Lower leg skin (tissue), 4 donors: ENCODE data around the gene MAGI2. TPM values are rescaled to one million over a fixed set of nuclear protein-coding genes. Genes with fewer than 3 reads are reported as not detected.

Experiments used
- DNase-seq, 2 donors: peaks; one replicate each; pipeline ENCODE4 v3.0.0-alpha.2; 2019; ENCODE audit warnings: low spot score in 2 of 2
- H3K4me3 ChIP-seq: fragments of 200-600 bp; sonication (generic); 2 replicates; pipeline ENCODE4 v1.5.1; 2017; ENCODE audit warnings: mild to moderate bottlenecking, low read depth; ENCODE audit not compliant: poor library complexity, severe bottlenecking
- POLR2A ChIP-seq, 2 donors: fragments of 450-650 bp; IDR thresholded peaks; one replicate each; pipeline ENCODE4 v1.6.1; 2016 to 2017; ENCODE audit warnings: antibody characterized with exemption in 2 of 2, mild to moderate bottlenecking in 1 of 2, moderate library complexity in 1 of 2
- WGBS, 2 donors: methylation state at CpG; one replicate each; pipeline ENCODE4 v1.1.5; 2018; 5-methylcytosine and 5-hydroxymethylcytosine counted together
- intact Hi-C: fragments of 100-400 bp; cut with DNase I; formaldehyde crosslinking; loops from one replicate; pipeline ENCODE4 v1.15.0; 2023; ENCODE audit warnings: low total_unique reads
- total RNA-seq, 4 donors: library from RNA; depleted of rRNA; stranded (reverse); fragments of >200 nt; gene quantifications; one replicate each; pipeline ENCODE4 v1.1.0, GENCODE V29; 2016
- TF ChIP-seq, protein P1 (sequence below), 3 donors: fragments of 450-650 bp; IDR thresholded peaks; one replicate each; pipeline ENCODE4 v1.5.1; 2016; ENCODE audit warnings: antibody characterized with exemption in 3 of 3, mild to moderate bottlenecking in 3 of 3, moderate library complexity in 2 of 3

The MAGI2 gene
- total RNA-seq, 4 donors from 2014 or later, result 1.6 to 3.0 (median 2.1) TPM

DNA sequence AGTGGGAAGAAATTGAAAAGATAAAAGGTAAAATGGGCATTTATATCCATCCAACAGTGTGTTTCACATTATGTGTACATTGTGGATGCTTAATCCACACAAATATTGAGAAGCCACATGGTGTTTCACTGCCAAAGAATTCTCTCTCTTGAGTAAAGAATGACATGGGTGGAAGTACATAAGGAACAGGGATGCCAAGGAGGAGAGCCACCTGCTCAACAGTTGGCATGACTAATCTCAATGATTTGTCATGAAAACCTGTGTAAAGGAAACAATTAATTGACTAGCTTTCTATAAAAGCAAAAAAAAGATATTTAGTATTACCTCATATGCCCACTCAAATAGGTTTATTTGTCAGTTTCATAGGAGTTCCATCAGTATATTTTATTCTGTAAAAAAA lies 43.1 kb downstream of the MAGI2 start:
- no peak overlapping the region for H3K4me3 ChIP-seq
- DNase-seq, result no peak
- TF ChIP-seq, protein P1, sequence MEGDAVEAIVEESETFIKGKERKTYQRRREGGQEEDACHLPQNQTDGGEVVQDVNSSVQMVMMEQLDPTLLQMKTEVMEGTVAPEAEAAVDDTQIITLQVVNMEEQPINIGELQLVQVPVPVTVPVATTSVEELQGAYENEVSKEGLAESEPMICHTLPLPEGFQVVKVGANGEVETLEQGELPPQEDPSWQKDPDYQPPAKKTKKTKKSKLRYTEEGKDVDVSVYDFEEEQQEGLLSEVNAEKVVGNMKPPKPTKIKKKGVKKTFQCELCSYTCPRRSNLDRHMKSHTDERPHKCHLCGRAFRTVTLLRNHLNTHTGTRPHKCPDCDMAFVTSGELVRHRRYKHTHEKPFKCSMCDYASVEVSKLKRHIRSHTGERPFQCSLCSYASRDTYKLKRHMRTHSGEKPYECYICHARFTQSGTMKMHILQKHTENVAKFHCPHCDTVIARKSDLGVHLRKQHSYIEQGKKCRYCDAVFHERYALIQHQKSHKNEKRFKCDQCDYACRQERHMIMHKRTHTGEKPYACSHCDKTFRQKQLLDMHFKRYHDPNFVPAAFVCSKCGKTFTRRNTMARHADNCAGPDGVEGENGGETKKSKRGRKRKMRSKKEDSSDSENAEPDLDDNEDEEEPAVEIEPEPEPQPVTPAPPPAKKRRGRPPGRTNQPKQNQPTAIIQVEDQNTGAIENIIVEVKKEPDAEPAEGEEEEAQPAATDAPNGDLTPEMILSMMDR (IDR thresholded peaks at IDR 0.05), result no peak
- no peak for TF ChIP-seq POLR2A (IDR thresholded peaks at IDR 0.05)
- intact Hi-C loops, result no loop called here

- TF ChIP-seq, protein P1 (IDR thresholded peaks at IDR 0.05), result no peak
- no peak for TF ChIP-seq POLR2A (IDR thresholded peaks at IDR 0.05)
- no peak for DNase-seq
- 92% methylated on average over 2 of the region's 2 CpGs for WGBS, 2 donors
- no peak overlapping the region for H3K4me3 ChIP-seq
- intact Hi-C loops, result no loop called here
These were observed 46.1 kb downstream of the MAGI2 start for GRCh38 chr7:79407351-79407750.

DNA sequence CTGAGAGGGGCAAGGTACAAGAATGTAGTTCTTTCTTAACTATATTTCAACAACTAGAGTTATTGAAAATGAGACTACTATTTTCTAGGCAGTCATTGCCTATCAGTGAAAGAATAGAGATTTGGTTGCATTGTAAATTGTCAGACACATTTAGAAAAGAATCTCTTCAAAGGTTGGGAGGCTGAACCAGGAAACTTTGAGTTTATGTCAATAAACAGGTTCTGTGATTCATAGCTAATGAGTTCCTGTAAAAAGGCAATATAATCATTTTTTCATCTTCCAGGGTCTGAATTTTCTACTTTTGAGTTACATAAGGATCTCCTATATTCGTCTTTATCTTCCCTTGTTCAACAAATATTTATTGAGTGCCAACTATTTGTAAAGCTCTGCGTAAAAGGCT lies 47.1 kb downstream of the MAGI2 start:
- WGBS, 2 donors, result 85 to 95% methylated on average over 2 of the region's 2 CpGs
- H3K4me3 ChIP-seq, result no peak overlapping the region
- intact Hi-C loops, result no loop called here
- DNase-seq, result no peak
- no peak for TF ChIP-seq POLR2A (IDR thresholded peaks at IDR 0.05)
- TF ChIP-seq, protein P1 (IDR thresholded peaks at IDR 0.05), result no peak

- intact Hi-C loops, result no loop called here
- TF ChIP-seq POLR2A (IDR thresholded peaks at IDR 0.05), result no peak
- TF ChIP-seq, protein P1 (IDR thresholded peaks at IDR 0.05), result no peak
- H3K4me3 ChIP-seq, result no peak overlapping the region
- DNase-seq, result no peak
These were observed 48.1 kb downstream of the MAGI2 start for GRCh38 chr7:79405368-79405767.

- WGBS, 2 donors, result 69 to 71% methylated on average over 3 of the region's 3 CpGs
- no peak for DNase-seq
- TF ChIP-seq POLR2A (IDR thresholded peaks at IDR 0.05), result no peak
- TF ChIP-seq, protein P1 (IDR thresholded peaks at IDR 0.05), result no peak
- intact Hi-C loops, result no loop called here
- H3K4me3 ChIP-seq, result no peak overlapping the region
These were observed 49.6 kb downstream of the MAGI2 start for GRCh38 chr7:79403879-79404278.

- DNase-seq, result no peak
- WGBS, 2 donors, result 50 to 66% methylated on average over 2 of the region's 2 CpGs
- H3K4me3 ChIP-seq, result no peak overlapping the region
- intact Hi-C loops, result no loop called here
- no peak for TF ChIP-seq POLR2A (IDR thresholded peaks at IDR 0.05)
- TF ChIP-seq, protein P1 (IDR thresholded peaks at IDR 0.05), result no peak
These were observed 50.0 kb downstream of the MAGI2 start for GRCh38 chr7:79403451-79403850.
